IPS-20b (cell line): ENCODE measurements around the gene GZMM.

Experiments used
- H3K27ac ChIP-seq: one replicate; pipeline ENCODE4 v1.5.1; 2013; ENCODE audit warnings: low read length
- H3K27me3 ChIP-seq: 2 replicates; pipeline ENCODE4 v1.6.1; 2013; ENCODE audit warnings: mild to moderate bottlenecking, low read length, inconsistent platforms; ENCODE audit not compliant: insufficient read depth
- H3K36me3 ChIP-seq: 2 replicates; pipeline ENCODE4 v1.6.1; 2013; ENCODE audit warnings: low read depth, mild to moderate bottlenecking, inconsistent platforms, low read length, moderate library complexity; ENCODE audit not compliant: insufficient read depth
- H3K4me1 ChIP-seq: 2 replicates; pipeline ENCODE4 v1.6.1; 2013; ENCODE audit warnings: mild to moderate bottlenecking, control low read depth, inconsistent platforms, low read length, moderate library complexity; ENCODE audit not compliant: insufficient read depth
- H3K4me3 ChIP-seq: 2 replicates; pipeline ENCODE4 v1.5.1; 2013; ENCODE audit warnings: mild to moderate bottlenecking, low read length, inconsistent platforms
- H3K9ac ChIP-seq: 2 replicates; pipeline ENCODE4 v1.6.1; 2013; ENCODE audit warnings: low read depth, mild to moderate bottlenecking, inconsistent platforms, low read length, moderate library complexity
- H3K9me3 ChIP-seq: 2 replicates; pipeline ENCODE4 v1.6.1; 2013; ENCODE audit warnings: mild to moderate bottlenecking, low read depth, low read length, inconsistent platforms; ENCODE audit not compliant: insufficient read depth

The GZMM gene

DNA sequence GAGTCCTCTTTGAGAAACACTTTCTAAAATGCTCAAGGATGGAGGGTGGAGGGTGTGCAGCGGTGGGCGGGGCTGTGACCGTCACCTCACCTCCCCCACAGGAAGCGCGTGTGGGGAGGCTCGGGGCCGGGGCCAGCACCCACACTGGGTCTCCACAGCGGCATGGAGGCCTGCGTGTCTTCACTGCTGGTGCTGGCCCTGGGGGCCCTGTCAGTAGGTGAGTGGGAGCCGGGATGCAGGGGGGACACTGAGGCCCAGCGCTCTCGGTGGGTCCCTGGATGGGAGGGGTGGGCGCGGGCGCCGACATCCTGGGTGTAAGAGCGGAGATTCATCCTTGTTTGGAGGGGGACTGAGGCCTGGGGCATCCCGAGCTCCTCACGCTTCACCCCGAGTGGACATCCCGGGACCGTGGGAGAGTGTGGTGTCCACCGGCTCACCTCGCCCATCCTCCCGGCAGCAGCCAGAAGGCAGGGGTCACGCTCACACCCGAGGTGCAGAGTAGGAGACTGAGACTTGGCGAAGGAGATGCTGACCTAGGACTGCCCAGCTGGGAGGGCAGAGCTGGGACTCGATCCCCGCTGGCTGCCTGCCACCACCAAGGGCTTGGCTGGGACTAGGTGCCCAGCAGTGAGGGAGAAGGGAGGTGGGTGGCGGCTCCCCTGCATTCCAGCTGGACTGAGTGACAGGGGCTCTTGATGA, at the start of gene GZMM:
Gene GZMM (plus strand): TSS at position 144 of the 699 bp plus-strand sequence. CDS start 19 bp downstream, at position 163.
- Histone ChIP-seq H3K27me3 (no peaks in the 10 kb centered on the region), H3K9ac (no peak within 1 kb of the TSS), H3K27ac (no peak within 1 kb of the TSS), H3K9me3 (no peaks in the 10 kb centered on the region), H3K4me1 (no peaks in the 10 kb centered on the region), H3K4me3 (no peak within 1 kb of the TSS), H3K36me3 (peaks cover 13% of the 10 kb centered on the region)

- no peaks in the 10 kb centered on the region for H3K9me3 ChIP-seq
- H3K4me1 ChIP-seq, result no peaks in the 10 kb centered on the region; the same call in 1 of the 2 replicates
- peaks cover 28% of the 10 kb centered on the region for H3K27me3 ChIP-seq
- no peak overlapping the region for H3K4me3 ChIP-seq
- H3K27ac ChIP-seq, result no peak overlapping the region
- no peaks in the 10 kb centered on the region for H3K36me3 ChIP-seq
- H3K9ac ChIP-seq, result no peak overlapping the region
These were observed 49.4 kb upstream of the GZMM start for GRCh38 chr19:494171-495080.

DNA sequence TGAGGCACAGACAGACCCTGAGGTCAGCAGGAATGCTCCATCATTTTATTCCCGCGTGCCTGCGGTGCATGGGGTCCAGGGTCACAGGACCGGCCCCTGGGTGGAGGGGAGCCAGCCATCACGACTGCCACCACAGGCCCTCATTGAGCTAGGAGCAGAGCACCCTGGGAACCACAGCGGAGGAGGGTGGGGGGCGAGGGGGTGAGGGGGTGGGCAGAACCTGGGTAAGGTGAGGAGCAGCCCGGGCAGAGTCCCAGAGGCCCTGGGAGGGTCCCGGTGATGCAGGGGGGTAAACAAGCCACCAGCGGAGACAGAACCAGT, 48.8 kb upstream of the GZMM start:
- H3K4me3 ChIP-seq, result no peak overlapping the region
- no peaks in the 10 kb centered on the region for H3K36me3 ChIP-seq
- no peak overlapping the region for H3K27ac ChIP-seq
- H3K4me1 ChIP-seq, result no peaks in the 10 kb centered on the region; the same call in 1 of the 2 replicates
- H3K9me3 ChIP-seq, result no peaks in the 10 kb centered on the region
- no peak overlapping the region for H3K9ac ChIP-seq
- peaks cover 34% of the 10 kb centered on the region for H3K27me3 ChIP-seq

DNA sequence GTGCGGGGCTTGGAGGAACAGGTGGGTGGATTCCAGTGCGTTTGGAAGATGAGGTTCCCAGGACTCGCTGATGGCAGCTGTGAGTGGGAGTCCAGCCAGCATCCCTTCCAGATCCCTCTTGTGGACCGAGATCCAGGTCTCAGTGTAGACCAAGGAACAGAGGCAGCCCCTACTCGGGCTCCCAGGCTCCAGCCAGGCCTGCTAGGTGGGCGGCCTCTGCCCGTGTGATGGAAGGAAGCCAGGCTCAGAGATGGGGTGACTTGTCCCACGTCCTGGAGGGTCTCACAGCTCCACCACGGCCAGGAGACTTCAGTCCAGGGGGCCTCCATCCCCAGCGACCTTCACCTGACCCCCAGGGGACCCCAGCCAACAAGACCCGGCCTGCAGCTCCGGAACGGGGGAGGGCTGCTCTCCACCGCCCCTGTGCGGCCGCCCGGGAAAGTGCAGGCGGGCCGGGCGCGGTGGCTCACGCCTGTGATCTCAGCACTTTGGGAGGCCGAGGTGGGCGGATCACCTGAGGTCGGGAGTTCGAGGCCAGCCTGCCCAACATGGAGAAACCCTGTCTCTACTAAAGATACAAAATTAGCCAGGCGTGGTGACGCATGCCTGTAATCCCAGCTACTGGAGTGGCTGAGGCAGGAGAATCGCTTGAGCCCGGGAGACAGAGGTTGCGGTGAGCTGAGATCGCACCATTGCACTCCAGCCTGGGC, 48.3 kb upstream of the GZMM start:
- Histone ChIP-seq H3K27ac (no peak overlapping the region), H3K27me3 (peaks cover 39% of the 10 kb centered on the region), H3K9me3 (no peaks in the 10 kb centered on the region), H3K4me1 (no peaks in the 10 kb centered on the region), H3K36me3 (no peaks in the 10 kb centered on the region), H3K4me3 (peak overlapping the region; percentile 26; the same call in 1 of the 2 replicates), H3K9ac (no peak overlapping the region)

- H3K27me3 ChIP-seq, result peaks cover 39% of the 10 kb centered on the region
- no peak within 1 kb of the TSS for H3K27ac ChIP-seq
- no peak within 1 kb of the TSS for H3K9ac ChIP-seq
- no peaks in the 10 kb centered on the region for H3K36me3 ChIP-seq
- H3K4me3 ChIP-seq, result peak within 1 kb of the TSS; percentile 50; the same call in 1 of the 2 replicates
- no peaks in the 10 kb centered on the region for H3K9me3 ChIP-seq
- no peaks in the 10 kb centered on the region for H3K4me1 ChIP-seq
These were observed 47.7 kb upstream of the GZMM start, which contains the start of gene MADCAM1 for GRCh38 chr19:496112-496665. Gene MADCAM1, plus strand, starts transcription at chr19:496486. Its CDS starts 14 bp downstream, at chr19:496500.

DNA sequence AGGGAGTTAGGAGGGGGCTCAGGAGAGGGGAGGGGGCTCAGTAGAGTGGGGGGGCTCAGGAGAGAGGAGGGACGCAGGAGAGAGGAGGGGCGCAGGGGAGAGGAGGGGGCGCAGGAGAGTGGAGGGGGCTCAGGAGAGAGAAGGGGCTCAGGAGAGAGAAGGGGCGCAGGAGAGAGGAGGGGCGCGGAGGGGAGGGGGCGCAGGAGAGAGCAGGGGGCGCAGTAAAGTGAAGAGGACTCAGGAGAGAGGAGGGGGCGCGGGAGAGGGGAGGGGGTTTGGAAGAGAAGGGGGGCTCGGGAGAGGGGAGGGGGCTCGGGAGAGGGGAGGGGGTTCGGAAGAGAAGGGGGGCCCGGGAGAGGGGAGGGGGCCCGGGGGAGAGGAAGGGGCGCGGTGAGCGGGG, 46.9 kb upstream of the GZMM start:
- H3K36me3 ChIP-seq, result no peaks in the 10 kb centered on the region
- no peak overlapping the region for H3K9ac ChIP-seq
- no peak overlapping the region for H3K27ac ChIP-seq
- no peaks in the 10 kb centered on the region for H3K9me3 ChIP-seq
- H3K4me3 ChIP-seq, result no peak overlapping the region; the same call in 1 of the 2 replicates
- peaks cover 39% of the 10 kb centered on the region for H3K27me3 ChIP-seq
- no peaks in the 10 kb centered on the region for H3K4me1 ChIP-seq

DNA sequence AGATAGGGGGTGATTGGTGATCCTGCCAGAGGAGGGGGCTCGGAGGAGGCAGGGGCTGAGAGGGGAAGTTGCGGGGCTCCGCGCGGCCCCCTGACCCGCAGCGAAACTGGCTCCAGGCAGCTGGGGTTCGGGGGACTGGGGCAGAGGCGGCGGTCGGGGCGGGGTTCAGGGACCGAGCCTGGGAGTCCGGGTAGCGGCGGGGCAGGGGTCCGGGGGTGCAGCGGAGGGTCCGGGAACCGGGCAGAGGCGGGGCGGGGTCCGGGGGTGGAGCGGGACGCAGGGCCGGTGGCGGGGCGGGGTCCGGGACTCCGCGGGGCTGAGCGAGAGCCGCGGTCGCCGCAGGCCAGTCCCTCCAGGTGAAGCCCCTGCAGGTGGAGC, 46.4 kb upstream of the GZMM start:
- H3K9ac ChIP-seq, result no peak overlapping the region
- H3K4me1 ChIP-seq, result no peaks in the 10 kb centered on the region
- peak overlapping the region; percentile 50; the same call in 1 of the 2 replicates for H3K4me3 ChIP-seq
- no peak overlapping the region for H3K27ac ChIP-seq
- no peaks in the 10 kb centered on the region for H3K9me3 ChIP-seq
- H3K27me3 ChIP-seq, result peaks cover 39% of the 10 kb centered on the region
- no peaks in the 10 kb centered on the region for H3K36me3 ChIP-seq

- no peaks in the 10 kb centered on the region for H3K36me3 ChIP-seq
- peaks cover 39% of the 10 kb centered on the region for H3K27me3 ChIP-seq
- peak overlapping the region; percentile 50; the same call in 1 of the 2 replicates for H3K4me3 ChIP-seq
- H3K9ac ChIP-seq, result no peak overlapping the region
- no peak overlapping the region for H3K27ac ChIP-seq
- no peaks in the 10 kb centered on the region for H3K9me3 ChIP-seq
- H3K4me1 ChIP-seq, result no peaks in the 10 kb centered on the region
These were observed 45.9 kb upstream of the GZMM start for GRCh38 chr19:497869-498510.

GRCh38 chr19:498511-498891, 45.4 kb upstream of the GZMM start:
- H3K9me3 ChIP-seq, result no peaks in the 10 kb centered on the region
- no peak overlapping the region for H3K9ac ChIP-seq
- H3K4me3 ChIP-seq, result peak overlapping the region; percentile 50; the same call in 1 of the 2 replicates
- peaks cover 39% of the 10 kb centered on the region for H3K27me3 ChIP-seq
- no peaks in the 10 kb centered on the region for H3K36me3 ChIP-seq
- no peaks in the 10 kb centered on the region for H3K4me1 ChIP-seq
- no peak overlapping the region for H3K27ac ChIP-seq

- Histone ChIP-seq H3K27ac (no peak overlapping the region), H3K9ac (no peak overlapping the region), H3K36me3 (no peaks in the 10 kb centered on the region), H3K4me1 (no peaks in the 10 kb centered on the region), H3K27me3 (peaks cover 39% of the 10 kb centered on the region), H3K4me3 (no peak overlapping the region), H3K9me3 (no peaks in the 10 kb centered on the region)
These were observed 44.8 kb upstream of the GZMM start for GRCh38 chr19:498977-499623.
